Ecto neural progenitor cell (in vitro differentiated cells): Measurements from ENCODE around the gene CNTN4.

ENCODE experiments used
- DNase-seq: peaks from one replicate; pipeline ENCODE4 v3.0.0-alpha.2; 2018; ENCODE audit warnings: low spot score

The CNTN4 gene

GRCh38 chr3:2920103-2920502 lies 821.4 kb downstream of the CNTN4 start:
- DNase-seq, result no peak

GRCh38 chr3:2921452-2921851 lies 822.8 kb downstream of the CNTN4 start:
- no peak for DNase-seq

- DNase-seq, result no peak
These were observed 823.2 kb downstream of the CNTN4 start for GRCh38 chr3:2921903-2922302.

- DNase-seq, result no peak
These were observed 824.7 kb downstream of the CNTN4 start for GRCh38 chr3:2923390-2923789.

GRCh38 chr3:2927259-2927658 lies 828.6 kb downstream of the CNTN4 start:
- no peak for DNase-seq

- no peak for DNase-seq
These were observed 830.9 kb downstream of the CNTN4 start for GRCh38 chr3:2929574-2929973.

GRCh38 chr3:2931265-2931664 lies 832.6 kb downstream of the CNTN4 start:
- DNase-seq, result no peak

GRCh38 chr3:2934541-2934940 lies 835.9 kb downstream of the CNTN4 start:
- DNase-seq, result no peak

GRCh38 chr3:2937055-2937454 lies 838.4 kb downstream of the CNTN4 start:
- no peak for DNase-seq

GRCh38 chr3:2937592-2937991 lies 838.9 kb downstream of the CNTN4 start:
- DNase-seq, result no peak

GRCh38 chr3:2938711-2939110 lies 840.0 kb downstream of the CNTN4 start:
- no peak for DNase-seq

- DNase-seq, result no peak
These were observed 841.4 kb downstream of the CNTN4 start for GRCh38 chr3:2940062-2940461.

GRCh38 chr3:2944628-2945027 lies 846.0 kb downstream of the CNTN4 start:
- DNase-seq, result no peak

GRCh38 chr3:2945121-2945520 lies 846.5 kb downstream of the CNTN4 start:
- no peak for DNase-seq

- DNase-seq, result no peak
These were observed 848.9 kb downstream of the CNTN4 start for GRCh38 chr3:2947536-2947935.

GRCh38 chr3:2948882-2949281 lies 850.2 kb downstream of the CNTN4 start:
- no peak for DNase-seq

GRCh38 chr3:2950159-2950558 lies 851.5 kb downstream of the CNTN4 start:
- DNase-seq, result no peak

- DNase-seq, result no peak
These were observed 858.4 kb downstream of the CNTN4 start for GRCh38 chr3:2957115-2957514.

GRCh38 chr3:2958551-2958950 lies 859.9 kb downstream of the CNTN4 start:
- no peak for DNase-seq

GRCh38 chr3:2961576-2961975 lies 862.9 kb downstream of the CNTN4 start:
- DNase-seq, result no peak

- no peak for DNase-seq
These were observed 869.2 kb downstream of the CNTN4 start for GRCh38 chr3:2967871-2968270.

- DNase-seq, result no peak
These were observed 869.8 kb downstream of the CNTN4 start for GRCh38 chr3:2968475-2968874.

GRCh38 chr3:2976212-2976611 lies 877.5 kb downstream of the CNTN4 start:
- no peak for DNase-seq

- DNase-seq, result no peak
These were observed 878.1 kb downstream of the CNTN4 start for GRCh38 chr3:2976796-2977195.
